HG03575 (cell line): ENCODE results near the gene KIF3A.

Source experiments
- ATAC-seq: cut with Tn5 transposase; IDR thresholded peaks from one replicate; pipeline ENCODE4 v1.9.1; 2021; ENCODE audit not compliant: unreplicated experiment, insufficient number of reproducible peaks, low FRiP score; ENCODE audit errors: extremely low read depth

Gene KIF3A

GRCh38 chr5:132759114-132760048 lies 22.0 kb upstream of the KIF3A start:
- ATAC-seq: no peak

- no peak for ATAC-seq
Measured at GRCh38 chr5:132758451-132758850, 21.1 kb upstream of the KIF3A start.

- no peak for ATAC-seq
Measured at GRCh38 chr5:132756542-132756941, 19.2 kb upstream of the KIF3A start.

- ATAC-seq: no peak
Measured at GRCh38 chr5:132754947-132755346, 17.6 kb upstream of the KIF3A start.

- ATAC-seq: no peak
Measured at GRCh38 chr5:132754111-132754510, 16.8 kb upstream of the KIF3A start.

- ATAC-seq: no peak
Measured at GRCh38 chr5:132753135-132753987, 16.0 kb upstream of the KIF3A start.

GRCh38 chr5:132752581-132753125 lies 15.3 kb upstream of the KIF3A start:
- ATAC-seq: no peak

- ATAC-seq: no peak
Measured at GRCh38 chr5:132751971-132752580, 14.7 kb upstream of the KIF3A start.

GRCh38 chr5:132751444-132751843 lies 14.1 kb upstream of the KIF3A start:
- ATAC-seq: no peak

- no peak for ATAC-seq
Measured at GRCh38 chr5:132750471-132751230, 13.3 kb upstream of the KIF3A start.

GRCh38 chr5:132749506-132749905 lies 12.2 kb upstream of the KIF3A start:
- no peak for ATAC-seq

GRCh38 chr5:132748522-132749000 lies 11.2 kb upstream of the KIF3A start:
- ATAC-seq: no peak

GRCh38 chr5:132747616-132748440 lies 10.5 kb upstream of the KIF3A start:
- no peak for ATAC-seq

GRCh38 chr5:132746954-132747615 lies 9.7 kb upstream of the KIF3A start, which contains the start of gene CCNI2:
Gene CCNI2, plus strand, starts transcription at chr5:132747426. Its CDS starts 70 bp downstream, at chr5:132747496.
- ATAC-seq: no peak

- no peak for ATAC-seq
Measured at GRCh38 chr5:132746592-132746953, 9.2 kb upstream of the KIF3A start.

- no peak for ATAC-seq
Measured at GRCh38 chr5:132744659-132745058, 7.3 kb upstream of the KIF3A start.

- ATAC-seq: no peak
Measured at GRCh38 chr5:132742626-132743025, 5.3 kb upstream of the KIF3A start.
